Measurements from ENCODE around the gene PRKN. TPM values are rescaled to one million over a fixed set of nuclear protein-coding genes. Genes with fewer than 3 reads are reported as not detected.

PRKN gene
- total RNA-seq, 1 donor from 2014 or later = 1.3 TPM

DNA sequence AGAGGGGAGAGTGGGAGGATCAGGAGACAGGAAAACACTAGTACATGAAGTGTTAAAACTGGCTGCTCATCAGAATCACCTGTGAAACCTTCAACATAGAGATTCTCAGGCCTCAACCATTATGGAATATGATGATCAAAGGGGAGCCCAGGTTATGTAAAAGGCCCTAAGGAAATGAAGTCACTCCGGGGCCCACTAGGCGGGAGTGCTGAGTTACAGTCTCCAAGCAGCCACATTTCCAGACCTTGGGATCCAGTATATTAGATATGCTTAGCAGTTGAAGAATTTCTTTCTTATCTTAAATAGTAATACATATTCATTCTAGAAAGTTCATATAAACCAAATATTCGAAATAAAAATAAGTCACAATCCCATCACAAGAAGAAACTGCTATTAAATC, 476.3 kb downstream of the PRKN start:
- Histone ChIP-seq H3K9me3 (ENCODE audit: insufficient read depth, low read depth, low read length) (no peaks in the 10 kb centered on the region), H3K79me2 (ENCODE audit: insufficient read depth, low read length) (no peaks in the 10 kb centered on the region), H2AFZ (ENCODE audit: low read depth, low read length) (no peak overlapping the region), H3K4me2 (ENCODE audit: low read length) (no peak overlapping the region), H3K27me3 (ENCODE audit: insufficient read depth, low read length) (no peaks in the 10 kb centered on the region), H4K20me1 (ENCODE audit: insufficient read depth, low read length) (no peaks in the 10 kb centered on the region), H3K27ac (ENCODE audit: low read depth, low read length) (no peak overlapping the region), H3K4me1 (ENCODE audit: insufficient read depth, low read length) (no peaks in the 10 kb centered on the region), H3K4me3 (ENCODE audit: insufficient read depth, low read depth, low read length) (no peak overlapping the region), H3K9ac (ENCODE audit: low read length) (no peak overlapping the region), H3K36me3 (ENCODE audit: insufficient read depth, low read length) (no peaks in the 10 kb centered on the region)
- Mint-ChIP-seq H3K27me3 (ENCODE audit: low read depth, unreplicated experiment) (no peaks in the 10 kb centered on the region), H3K4me1 (ENCODE audit: low read depth, unreplicated experiment) (no peaks in the 10 kb centered on the region), H3K4me3 (ENCODE audit: unreplicated experiment) (no peak overlapping the region), H3K36me3 (ENCODE audit: low read depth, unreplicated experiment) (no peaks in the 10 kb centered on the region), H3K9me3 (ENCODE audit: unreplicated experiment) (no peaks in the 10 kb centered on the region), H3K27ac (ENCODE audit: unreplicated experiment) (no peak overlapping the region)
- FAIRE-seq = no peak
- TF ChIP-seq EZH2 (IDR thresholded peaks at IDR 0.05; ENCODE audit: insufficient read depth, low read length) = no peak
- TF ChIP-seq CTCF (IDR thresholded peaks at IDR 0.05; ENCODE audit: insufficient read depth, low read depth, low read length) = no peak
- DNase-seq (ENCODE audit: low read depth) = no peak

- Histone ChIP-seq H3K27me3 (ENCODE audit: insufficient read depth, low read length) (no peaks in the 10 kb centered on the region), H2AFZ (ENCODE audit: low read depth, low read length) (no peak overlapping the region), H3K9ac (ENCODE audit: low read length) (no peak overlapping the region), H3K9me3 (ENCODE audit: insufficient read depth, low read depth, low read length) (no peaks in the 10 kb centered on the region), H3K4me1 (ENCODE audit: insufficient read depth, low read length) (no peaks in the 10 kb centered on the region), H3K4me2 (ENCODE audit: low read length) (no peak overlapping the region), H4K20me1 (ENCODE audit: insufficient read depth, low read length) (no peaks in the 10 kb centered on the region), H3K36me3 (ENCODE audit: insufficient read depth, low read length) (no peaks in the 10 kb centered on the region), H3K79me2 (ENCODE audit: insufficient read depth, low read length) (no peaks in the 10 kb centered on the region), H3K27ac (ENCODE audit: low read depth, low read length) (no peak overlapping the region), H3K4me3 (ENCODE audit: insufficient read depth, low read depth, low read length) (no peak overlapping the region)
- Mint-ChIP-seq H3K27me3 (ENCODE audit: low read depth, unreplicated experiment) (no peaks in the 10 kb centered on the region), H3K9me3 (ENCODE audit: unreplicated experiment) (no peaks in the 10 kb centered on the region), H3K4me1 (ENCODE audit: low read depth, unreplicated experiment) (no peaks in the 10 kb centered on the region), H3K36me3 (ENCODE audit: low read depth, unreplicated experiment) (no peaks in the 10 kb centered on the region), H3K27ac (ENCODE audit: unreplicated experiment) (no peak overlapping the region), H3K4me3 (ENCODE audit: unreplicated experiment) (no peak overlapping the region)
- no peak for DNase-seq (ENCODE audit: low read depth)
- TF ChIP-seq CTCF (IDR thresholded peaks at IDR 0.05; ENCODE audit: insufficient read depth, low read depth, low read length) = no peak
- no peak for TF ChIP-seq EZH2 (IDR thresholded peaks at IDR 0.05; ENCODE audit: insufficient read depth, low read length)
- no peak for FAIRE-seq
These were observed 477.5 kb downstream of the PRKN start for GRCh38 chr6:162249907-162250642.

- no peak overlapping the region for H3K27ac ChIP-seq (ENCODE audit: low read depth, low read length)
- no peaks in the 10 kb centered on the region for H3K79me2 ChIP-seq (ENCODE audit: insufficient read depth, low read length)
- Mint-ChIP-seq H3K9me3 (ENCODE audit: unreplicated experiment) (no peaks in the 10 kb centered on the region), H3K27ac (ENCODE audit: unreplicated experiment) (no peak overlapping the region), H3K27me3 (ENCODE audit: low read depth, unreplicated experiment) (no peaks in the 10 kb centered on the region), H3K4me3 (ENCODE audit: unreplicated experiment) (no peak overlapping the region), H3K4me1 (ENCODE audit: low read depth, unreplicated experiment) (no peaks in the 10 kb centered on the region), H3K36me3 (ENCODE audit: low read depth, unreplicated experiment) (no peaks in the 10 kb centered on the region)
- FAIRE-seq (no peak), DNase-seq (ENCODE audit: low read depth) (no peak)
- no peaks in the 10 kb centered on the region for H3K9me3 ChIP-seq (ENCODE audit: insufficient read depth, low read depth, low read length)
- no peak for TF ChIP-seq EZH2 (IDR thresholded peaks at IDR 0.05; ENCODE audit: insufficient read depth, low read length)
- TF ChIP-seq CTCF (IDR thresholded peaks at IDR 0.05; ENCODE audit: insufficient read depth, low read depth, low read length) = no peak
- no peaks in the 10 kb centered on the region for H3K4me1 ChIP-seq (ENCODE audit: insufficient read depth, low read length)
- no peak overlapping the region for H3K9ac ChIP-seq (ENCODE audit: low read length)
- H2AFZ ChIP-seq (ENCODE audit: low read depth, low read length) = no peak overlapping the region
- H3K4me2 ChIP-seq (ENCODE audit: low read length) = no peak overlapping the region
- no peaks in the 10 kb centered on the region for H3K36me3 ChIP-seq (ENCODE audit: insufficient read depth, low read length)
- no peak overlapping the region for H3K4me3 ChIP-seq (ENCODE audit: insufficient read depth, low read depth, low read length)
- no peaks in the 10 kb centered on the region for H4K20me1 ChIP-seq (ENCODE audit: insufficient read depth, low read length)
- H3K27me3 ChIP-seq (ENCODE audit: insufficient read depth, low read length) = no peaks in the 10 kb centered on the region
These were observed 481.6 kb downstream of the PRKN start for GRCh38 chr6:162245830-162246420.
